ENCODE data around the gene DISP1. TPM values are rescaled to one million over a fixed set of nuclear protein-coding genes. Genes with fewer than 3 reads are reported as not detected.

The DISP1 gene
- total and polyA plus RNA-seq, 2 experiments from 2014 or later: 2.4 to 4.4 TPM

DNA sequence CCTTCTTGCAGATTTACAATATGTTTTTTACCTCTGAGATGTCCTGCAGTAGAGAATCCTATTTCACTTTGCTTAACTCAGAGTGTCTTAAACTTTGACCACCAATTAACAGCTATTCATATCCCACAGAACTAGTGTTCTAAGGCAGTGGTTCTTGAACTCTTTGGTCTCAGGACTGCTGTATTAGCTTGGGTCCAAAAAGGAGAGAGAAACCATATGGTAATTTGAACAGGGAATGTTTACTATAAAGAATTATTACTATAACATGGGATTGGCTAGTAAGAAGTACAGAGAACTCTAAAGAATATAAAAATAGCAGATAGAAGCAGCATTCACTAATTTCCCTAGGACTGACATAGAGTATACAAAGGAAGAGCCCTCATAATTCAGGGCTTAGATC is 46.2 kb upstream of the DISP1 start:
- H3K79me2 ChIP-seq (replicated peaks; ENCODE audit: insufficient read depth): no peaks in the 10 kb centered on the region
- TF ChIP-seq, protein P1, sequence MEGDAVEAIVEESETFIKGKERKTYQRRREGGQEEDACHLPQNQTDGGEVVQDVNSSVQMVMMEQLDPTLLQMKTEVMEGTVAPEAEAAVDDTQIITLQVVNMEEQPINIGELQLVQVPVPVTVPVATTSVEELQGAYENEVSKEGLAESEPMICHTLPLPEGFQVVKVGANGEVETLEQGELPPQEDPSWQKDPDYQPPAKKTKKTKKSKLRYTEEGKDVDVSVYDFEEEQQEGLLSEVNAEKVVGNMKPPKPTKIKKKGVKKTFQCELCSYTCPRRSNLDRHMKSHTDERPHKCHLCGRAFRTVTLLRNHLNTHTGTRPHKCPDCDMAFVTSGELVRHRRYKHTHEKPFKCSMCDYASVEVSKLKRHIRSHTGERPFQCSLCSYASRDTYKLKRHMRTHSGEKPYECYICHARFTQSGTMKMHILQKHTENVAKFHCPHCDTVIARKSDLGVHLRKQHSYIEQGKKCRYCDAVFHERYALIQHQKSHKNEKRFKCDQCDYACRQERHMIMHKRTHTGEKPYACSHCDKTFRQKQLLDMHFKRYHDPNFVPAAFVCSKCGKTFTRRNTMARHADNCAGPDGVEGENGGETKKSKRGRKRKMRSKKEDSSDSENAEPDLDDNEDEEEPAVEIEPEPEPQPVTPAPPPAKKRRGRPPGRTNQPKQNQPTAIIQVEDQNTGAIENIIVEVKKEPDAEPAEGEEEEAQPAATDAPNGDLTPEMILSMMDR (conservative IDR thresholded peaks at IDR 0.05; ENCODE audit: low read depth in 2 of 2): no peak
- TF ChIP-seq ZNF331 (CRISPR knock-in tag; IDR thresholded peaks at IDR 0.05; ENCODE audit: low read depth) (no peak), NANOG (IDR thresholded peaks at IDR 0.05; ENCODE audit: borderline replicate concordance) (no peak), STAT1 (IDR thresholded peaks at IDR 0.05; ENCODE audit: unreplicated experiment) (no peak), EZH2 (IDR thresholded peaks at IDR 0.05; ENCODE audit: low read depth, unreplicated experiment) (no peak), ZNF114 (CRISPR knock-in tag; IDR thresholded peaks at IDR 0.05) (no peak), JUNB (IDR thresholded peaks at IDR 0.05; ENCODE audit: unreplicated experiment) (no peak), EZH2phosphoT487 (IDR thresholded peaks at IDR 0.05; ENCODE audit: unreplicated experiment) (no peak), CREB1 (CRISPR knock-in tag; IDR thresholded peaks at IDR 0.05; ENCODE audit: low read depth) (no peak), POLR2AphosphoS5 (IDR thresholded peaks at IDR 0.05; ENCODE audit: low read depth) (no peak)
- TF ChIP-seq, protein P2, sequence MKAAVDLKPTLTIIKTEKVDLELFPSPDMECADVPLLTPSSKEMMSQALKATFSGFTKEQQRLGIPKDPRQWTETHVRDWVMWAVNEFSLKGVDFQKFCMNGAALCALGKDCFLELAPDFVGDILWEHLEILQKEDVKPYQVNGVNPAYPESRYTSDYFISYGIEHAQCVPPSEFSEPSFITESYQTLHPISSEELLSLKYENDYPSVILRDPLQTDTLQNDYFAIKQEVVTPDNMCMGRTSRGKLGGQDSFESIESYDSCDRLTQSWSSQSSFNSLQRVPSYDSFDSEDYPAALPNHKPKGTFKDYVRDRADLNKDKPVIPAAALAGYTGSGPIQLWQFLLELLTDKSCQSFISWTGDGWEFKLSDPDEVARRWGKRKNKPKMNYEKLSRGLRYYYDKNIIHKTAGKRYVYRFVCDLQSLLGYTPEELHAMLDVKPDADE (IDR thresholded peaks at IDR 0.05): no peak
- TF ChIP-seq, protein P3, sequence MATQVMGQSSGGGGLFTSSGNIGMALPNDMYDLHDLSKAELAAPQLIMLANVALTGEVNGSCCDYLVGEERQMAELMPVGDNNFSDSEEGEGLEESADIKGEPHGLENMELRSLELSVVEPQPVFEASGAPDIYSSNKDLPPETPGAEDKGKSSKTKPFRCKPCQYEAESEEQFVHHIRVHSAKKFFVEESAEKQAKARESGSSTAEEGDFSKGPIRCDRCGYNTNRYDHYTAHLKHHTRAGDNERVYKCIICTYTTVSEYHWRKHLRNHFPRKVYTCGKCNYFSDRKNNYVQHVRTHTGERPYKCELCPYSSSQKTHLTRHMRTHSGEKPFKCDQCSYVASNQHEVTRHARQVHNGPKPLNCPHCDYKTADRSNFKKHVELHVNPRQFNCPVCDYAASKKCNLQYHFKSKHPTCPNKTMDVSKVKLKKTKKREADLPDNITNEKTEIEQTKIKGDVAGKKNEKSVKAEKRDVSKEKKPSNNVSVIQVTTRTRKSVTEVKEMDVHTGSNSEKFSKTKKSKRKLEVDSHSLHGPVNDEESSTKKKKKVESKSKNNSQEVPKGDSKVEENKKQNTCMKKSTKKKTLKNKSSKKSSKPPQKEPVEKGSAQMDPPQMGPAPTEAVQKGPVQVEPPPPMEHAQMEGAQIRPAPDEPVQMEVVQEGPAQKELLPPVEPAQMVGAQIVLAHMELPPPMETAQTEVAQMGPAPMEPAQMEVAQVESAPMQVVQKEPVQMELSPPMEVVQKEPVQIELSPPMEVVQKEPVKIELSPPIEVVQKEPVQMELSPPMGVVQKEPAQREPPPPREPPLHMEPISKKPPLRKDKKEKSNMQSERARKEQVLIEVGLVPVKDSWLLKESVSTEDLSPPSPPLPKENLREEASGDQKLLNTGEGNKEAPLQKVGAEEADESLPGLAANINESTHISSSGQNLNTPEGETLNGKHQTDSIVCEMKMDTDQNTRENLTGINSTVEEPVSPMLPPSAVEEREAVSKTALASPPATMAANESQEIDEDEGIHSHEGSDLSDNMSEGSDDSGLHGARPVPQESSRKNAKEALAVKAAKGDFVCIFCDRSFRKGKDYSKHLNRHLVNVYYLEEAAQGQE (IDR thresholded peaks at IDR 0.05; ENCODE audit: unreplicated experiment): no peak
- TF ChIP-seq, protein P4, sequence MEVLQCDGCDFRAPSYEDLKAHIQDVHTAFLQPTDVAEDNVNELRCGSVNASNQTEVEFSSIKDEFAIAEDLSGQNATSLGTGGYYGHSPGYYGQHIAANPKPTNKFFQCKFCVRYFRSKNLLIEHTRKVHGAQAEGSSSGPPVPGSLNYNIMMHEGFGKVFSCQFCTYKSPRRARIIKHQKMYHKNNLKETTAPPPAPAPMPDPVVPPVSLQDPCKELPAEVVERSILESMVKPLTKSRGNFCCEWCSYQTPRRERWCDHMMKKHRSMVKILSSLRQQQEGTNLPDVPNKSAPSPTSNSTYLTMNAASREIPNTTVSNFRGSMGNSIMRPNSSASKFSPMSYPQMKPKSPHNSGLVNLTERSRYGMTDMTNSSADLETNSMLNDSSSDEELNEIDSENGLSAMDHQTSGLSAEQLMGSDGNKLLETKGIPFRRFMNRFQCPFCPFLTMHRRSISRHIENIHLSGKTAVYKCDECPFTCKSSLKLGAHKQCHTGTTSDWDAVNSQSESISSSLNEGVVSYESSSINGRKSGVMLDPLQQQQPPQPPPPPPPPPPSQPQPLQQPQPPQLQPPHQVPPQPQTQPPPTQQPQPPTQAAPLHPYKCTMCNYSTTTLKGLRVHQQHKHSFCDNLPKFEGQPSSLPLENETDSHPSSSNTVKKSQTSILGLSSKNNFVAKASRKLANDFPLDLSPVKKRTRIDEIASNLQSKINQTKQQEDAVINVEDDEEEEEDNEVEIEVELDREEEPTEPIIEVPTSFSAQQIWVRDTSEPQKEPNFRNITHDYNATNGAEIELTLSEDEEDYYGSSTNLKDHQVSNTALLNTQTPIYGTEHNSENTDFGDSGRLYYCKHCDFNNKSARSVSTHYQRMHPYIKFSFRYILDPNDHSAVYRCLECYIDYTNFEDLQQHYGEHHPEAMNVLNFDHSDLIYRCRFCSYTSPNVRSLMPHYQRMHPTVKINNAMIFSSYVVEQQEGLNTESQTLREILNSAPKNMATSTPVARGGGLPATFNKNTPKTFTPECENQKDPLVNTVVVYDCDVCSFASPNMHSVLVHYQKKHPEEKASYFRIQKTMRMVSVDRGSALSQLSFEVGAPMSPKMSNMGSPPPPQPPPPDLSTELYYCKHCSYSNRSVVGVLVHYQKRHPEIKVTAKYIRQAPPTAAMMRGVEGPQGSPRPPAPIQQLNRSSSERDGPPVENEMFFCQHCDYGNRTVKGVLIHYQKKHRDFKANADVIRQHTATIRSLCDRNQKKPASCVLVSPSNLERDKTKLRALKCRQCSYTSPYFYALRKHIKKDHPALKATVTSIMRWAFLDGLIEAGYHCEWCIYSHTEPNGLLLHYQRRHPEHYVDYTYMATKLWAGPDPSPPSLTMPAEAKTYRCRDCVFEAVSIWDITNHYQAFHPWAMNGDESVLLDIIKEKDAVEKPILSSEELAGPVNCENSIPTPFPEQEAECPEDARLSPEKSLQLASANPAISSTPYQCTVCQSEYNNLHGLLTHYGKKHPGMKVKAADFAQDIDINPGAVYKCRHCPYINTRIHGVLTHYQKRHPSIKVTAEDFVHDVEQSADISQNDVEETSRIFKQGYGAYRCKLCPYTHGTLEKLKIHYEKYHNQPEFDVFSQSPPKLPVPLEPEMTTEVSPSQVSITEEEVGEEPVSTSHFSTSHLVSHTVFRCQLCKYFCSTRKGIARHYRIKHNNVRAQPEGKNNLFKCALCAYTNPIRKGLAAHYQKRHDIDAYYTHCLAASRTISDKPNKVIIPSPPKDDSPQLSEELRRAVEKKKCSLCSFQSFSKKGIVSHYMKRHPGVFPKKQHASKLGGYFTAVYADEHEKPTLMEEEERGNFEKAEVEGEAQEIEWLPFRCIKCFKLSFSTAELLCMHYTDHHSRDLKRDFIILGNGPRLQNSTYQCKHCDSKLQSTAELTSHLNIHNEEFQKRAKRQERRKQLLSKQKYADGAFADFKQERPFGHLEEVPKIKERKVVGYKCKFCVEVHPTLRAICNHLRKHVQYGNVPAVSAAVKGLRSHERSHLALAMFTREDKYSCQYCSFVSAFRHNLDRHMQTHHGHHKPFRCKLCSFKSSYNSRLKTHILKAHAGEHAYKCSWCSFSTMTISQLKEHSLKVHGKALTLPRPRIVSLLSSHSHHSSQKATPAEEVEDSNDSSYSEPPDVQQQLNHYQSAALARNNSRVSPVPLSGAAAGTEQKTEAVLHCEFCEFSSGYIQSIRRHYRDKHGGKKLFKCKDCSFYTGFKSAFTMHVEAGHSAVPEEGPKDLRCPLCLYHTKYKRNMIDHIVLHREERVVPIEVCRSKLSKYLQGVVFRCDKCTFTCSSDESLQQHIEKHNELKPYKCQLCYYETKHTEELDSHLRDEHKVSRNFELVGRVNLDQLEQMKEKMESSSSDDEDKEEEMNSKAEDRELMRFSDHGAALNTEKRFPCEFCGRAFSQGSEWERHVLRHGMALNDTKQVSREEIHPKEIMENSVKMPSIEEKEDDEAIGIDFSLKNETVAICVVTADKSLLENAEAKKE (CRISPR knock-in tag; IDR thresholded peaks at IDR 0.05): no peak
- no peaks in the 10 kb centered on the region for H3K4me1 ChIP-seq (ENCODE audit: insufficient read depth)
- no peaks in the 10 kb centered on the region for H3F3A ChIP-seq (replicated peaks; ENCODE audit: low read depth)
- Mint-ChIP-seq H3K4me1 (no peaks in the 10 kb centered on the region), H3K27me3 (ENCODE audit: insufficient read depth, low read depth, poor library complexity) (peaks cover 3% of the 10 kb centered on the region), H3K27ac (no peak overlapping the region), H3K9me3 (peaks cover 27% of the 10 kb centered on the region), H3K4me3 (no peak overlapping the region), H3K36me3 (ENCODE audit: low read depth) (peaks cover 15% of the 10 kb centered on the region; the same call in 2 of the 3 replicates)
- DNase-seq (ENCODE audit: low spot score): no peak
- H4K20me1 ChIP-seq (replicated peaks; ENCODE audit: insufficient read depth): no peaks in the 10 kb centered on the region
- H3K4me3 ChIP-seq: no peak overlapping the region
- H3K4me2 ChIP-seq: no peak overlapping the region
- no peak for ATAC-seq
- H3K27ac ChIP-seq (ENCODE audit: low read depth): no peak overlapping the region
- no peaks in the 10 kb centered on the region for H3K27me3 ChIP-seq (ENCODE audit: insufficient read depth)
- H3K9me2 ChIP-seq (ENCODE audit: insufficient read depth): peaks cover 2% of the 10 kb centered on the region; the same call in 1 of the 2 replicates
- no peak overlapping the region for H2AFZ ChIP-seq
- peaks cover 4% of the 10 kb centered on the region; the same call in 1 of the 2 replicates for H3K36me3 ChIP-seq (ENCODE audit: insufficient read depth)
